8988T (cell line): ENCODE results near the gene CXCR2.
A peak's percentile ranks its signal among the peaks of the same experiment; 100 is the strongest.
"Not testable (repeated sequence)": the region's sequence is repeated elsewhere in the genome, so short reads cannot be mapped to it uniquely, and the experiment has no call there.

Source experiments
- DNase-seq: peaks from one replicate; pipeline ENCODE4 v3.0.0; 2011

Gene CXCR2

GRCh38 chr2:218130822-218131221 is 5.0 kb downstream of the CXCR2 start:
- no peak for DNase-seq

- no peak for DNase-seq
Measured at GRCh38 chr2:218137514-218137913, 11.7 kb downstream of the CXCR2 start.

- no peak for DNase-seq
Measured at GRCh38 chr2:218138047-218138446, 12.2 kb downstream of the CXCR2 start.

- DNase-seq = no peak
Measured at GRCh38 chr2:218145124-218145523, 19.3 kb downstream of the CXCR2 start.

GRCh38 chr2:218146056-218146455 is 20.2 kb downstream of the CXCR2 start:
- DNase-seq = no peak

GRCh38 chr2:218149098-218149497 is 23.3 kb downstream of the CXCR2 start:
- DNase-seq = no peak

GRCh38 chr2:218149848-218150440 is 24.1 kb downstream of the CXCR2 start:
- no peak for DNase-seq

GRCh38 chr2:218152172-218152571 is 26.3 kb downstream of the CXCR2 start:
- DNase-seq = no peak

- DNase-seq = no peak
Measured at GRCh38 chr2:218152777-218153176, 26.9 kb downstream of the CXCR2 start.

- DNase-seq = no peak
Measured at GRCh38 chr2:218155953-218156479, 30.2 kb downstream of the CXCR2 start.

- DNase-seq = no peak
Measured at GRCh38 chr2:218161644-218162043, 35.8 kb downstream of the CXCR2 start.

GRCh38 chr2:218162814-218163213 is 37.0 kb downstream of the CXCR2 start:
- DNase-seq = no peak

- DNase-seq = no peak
Measured at GRCh38 chr2:218166791-218167190, 41.0 kb downstream of the CXCR2 start, which contains the start of gene CXCR1. CXCR1 (minus strand) TSS chr2:218166962; CDS start chr2:218165211, 1,751 bp downstream.

- no peak for DNase-seq
Measured at GRCh38 chr2:218168016-218168415, 42.2 kb downstream of the CXCR2 start.

GRCh38 chr2:218168635-218169462 is 43.0 kb downstream of the CXCR2 start:
- peak; percentile 37 for DNase-seq

- no peak for DNase-seq
Measured at GRCh38 chr2:218169757-218170546, 44.1 kb downstream of the CXCR2 start.

- DNase-seq = not testable (repeated sequence)
Measured at GRCh38 chr2:218171744-218172143, 45.9 kb downstream of the CXCR2 start.

GRCh38 chr2:218172845-218173244 is 47.0 kb downstream of the CXCR2 start:
- DNase-seq = no peak

- no peak for DNase-seq
Measured at GRCh38 chr2:218179782-218180181, 54.0 kb downstream of the CXCR2 start.

GRCh38 chr2:218180467-218181114 is 54.8 kb downstream of the CXCR2 start:
- no peak for DNase-seq

- DNase-seq = no peak
Measured at GRCh38 chr2:218184331-218184730, 58.5 kb downstream of the CXCR2 start.

GRCh38 chr2:218186355-218186766 is 60.5 kb downstream of the CXCR2 start:
- peak; percentile 29 for DNase-seq
